ENCODE results near the gene BLMH. TPM values are rescaled to one million over a fixed set of nuclear protein-coding genes. Genes with fewer than 3 reads are reported as not detected.

The BLMH gene
- total RNA-seq, 1 experiment from 2014 or later = 51.2 TPM

DNA sequence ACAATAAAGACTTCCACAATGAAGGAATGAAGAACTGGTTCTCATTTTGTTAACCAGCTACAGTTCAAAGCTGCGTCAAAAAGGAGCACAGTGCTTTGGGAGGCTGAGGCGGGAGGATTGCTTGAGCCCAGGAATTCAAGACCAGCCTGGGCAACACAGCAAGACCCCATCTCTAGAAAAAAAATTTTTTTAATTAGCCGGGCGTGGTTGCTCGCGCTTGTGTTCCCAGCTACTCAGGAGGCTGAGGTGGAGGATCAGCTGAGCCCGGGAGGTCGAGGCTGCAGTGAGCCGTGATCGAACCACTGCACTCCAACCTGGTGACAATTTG lies 55.5 kb downstream of the BLMH start:
- Histone ChIP-seq H3K27me3 (ENCODE audit: insufficient read depth, low read length) (peaks cover 24% of the 10 kb centered on the region; the same call in 1 of the 2 replicates), H4K20me1 (ENCODE audit: insufficient read depth) (no peaks in the 10 kb centered on the region), H3K79me2 (ENCODE audit: insufficient read depth, low read length) (no peaks in the 10 kb centered on the region), H3K9ac (ENCODE audit: low read length) (no peak overlapping the region), H3K4me1 (ENCODE audit: control insufficient read depth in 1 of 2, insufficient read depth in 2 of 2, low read length in 2 of 2) (peaks cover 0 to 3% of the 10 kb centered on the region in 2 experiments; a peak in 1 of 4 replicates), H3K9me3 (ENCODE audit: control insufficient read depth in 1 of 2, insufficient read depth in 1 of 2, low read depth in 1 of 2, low read length in 2 of 2) (peaks cover 0 to 3% of the 10 kb centered on the region in 2 experiments; a peak in 1 of 4 replicates), H3K4me2 (ENCODE audit: low read length) (no peak overlapping the region), H3K27ac (ENCODE audit: low read depth, low read length) (no peak overlapping the region), H3K9me2 (ENCODE audit: insufficient read depth) (no peaks in the 10 kb centered on the region), H2AFZ (ENCODE audit: low read depth, low read length, poor library complexity, severe bottlenecking) (peak overlapping the region; percentile 89), H3K36me3 (ENCODE audit: control insufficient read depth in 1 of 2, insufficient read depth in 2 of 2, low read length in 2 of 2) (no peaks in the 10 kb centered on the region), H3K4me3 (replicated peaks in 1 of 2; ENCODE audit: low read depth in 1 of 2, low read length in 2 of 2) (no peak overlapping the region)
- no peak for TF ChIP-seq POLR2AphosphoS5 (IDR thresholded peaks at IDR 0.05; ENCODE audit: low read depth, low read length)
- TF ChIP-seq, protein P1, sequence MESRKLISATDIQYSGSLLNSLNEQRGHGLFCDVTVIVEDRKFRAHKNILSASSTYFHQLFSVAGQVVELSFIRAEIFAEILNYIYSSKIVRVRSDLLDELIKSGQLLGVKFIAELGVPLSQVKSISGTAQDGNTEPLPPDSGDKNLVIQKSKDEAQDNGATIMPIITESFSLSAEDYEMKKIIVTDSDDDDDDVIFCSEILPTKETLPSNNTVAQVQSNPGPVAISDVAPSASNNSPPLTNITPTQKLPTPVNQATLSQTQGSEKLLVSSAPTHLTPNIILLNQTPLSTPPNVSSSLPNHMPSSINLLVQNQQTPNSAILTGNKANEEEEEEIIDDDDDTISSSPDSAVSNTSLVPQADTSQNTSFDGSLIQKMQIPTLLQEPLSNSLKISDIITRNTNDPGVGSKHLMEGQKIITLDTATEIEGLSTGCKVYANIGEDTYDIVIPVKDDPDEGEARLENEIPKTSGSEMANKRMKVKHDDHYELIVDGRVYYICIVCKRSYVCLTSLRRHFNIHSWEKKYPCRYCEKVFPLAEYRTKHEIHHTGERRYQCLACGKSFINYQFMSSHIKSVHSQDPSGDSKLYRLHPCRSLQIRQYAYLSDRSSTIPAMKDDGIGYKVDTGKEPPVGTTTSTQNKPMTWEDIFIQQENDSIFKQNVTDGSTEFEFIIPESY (IDR thresholded peaks at IDR 0.05; ENCODE audit: extremely low read depth, insufficient replicate concordance, low read length) = no peak
- TF ChIP-seq, protein P2, sequence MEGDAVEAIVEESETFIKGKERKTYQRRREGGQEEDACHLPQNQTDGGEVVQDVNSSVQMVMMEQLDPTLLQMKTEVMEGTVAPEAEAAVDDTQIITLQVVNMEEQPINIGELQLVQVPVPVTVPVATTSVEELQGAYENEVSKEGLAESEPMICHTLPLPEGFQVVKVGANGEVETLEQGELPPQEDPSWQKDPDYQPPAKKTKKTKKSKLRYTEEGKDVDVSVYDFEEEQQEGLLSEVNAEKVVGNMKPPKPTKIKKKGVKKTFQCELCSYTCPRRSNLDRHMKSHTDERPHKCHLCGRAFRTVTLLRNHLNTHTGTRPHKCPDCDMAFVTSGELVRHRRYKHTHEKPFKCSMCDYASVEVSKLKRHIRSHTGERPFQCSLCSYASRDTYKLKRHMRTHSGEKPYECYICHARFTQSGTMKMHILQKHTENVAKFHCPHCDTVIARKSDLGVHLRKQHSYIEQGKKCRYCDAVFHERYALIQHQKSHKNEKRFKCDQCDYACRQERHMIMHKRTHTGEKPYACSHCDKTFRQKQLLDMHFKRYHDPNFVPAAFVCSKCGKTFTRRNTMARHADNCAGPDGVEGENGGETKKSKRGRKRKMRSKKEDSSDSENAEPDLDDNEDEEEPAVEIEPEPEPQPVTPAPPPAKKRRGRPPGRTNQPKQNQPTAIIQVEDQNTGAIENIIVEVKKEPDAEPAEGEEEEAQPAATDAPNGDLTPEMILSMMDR (IDR thresholded peaks at IDR 0.05 in 2 of 3, conservative IDR thresholded peaks at IDR 0.05 in 1 of 3; ENCODE audit: borderline replicate concordance in 1 of 3, insufficient read depth in 1 of 3, low read depth in 2 of 3, low read length in 2 of 3) = no peak
- TF ChIP-seq, protein P3, sequence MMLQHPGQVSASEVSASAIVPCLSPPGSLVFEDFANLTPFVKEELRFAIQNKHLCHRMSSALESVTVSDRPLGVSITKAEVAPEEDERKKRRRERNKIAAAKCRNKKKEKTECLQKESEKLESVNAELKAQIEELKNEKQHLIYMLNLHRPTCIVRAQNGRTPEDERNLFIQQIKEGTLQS (IDR thresholded peaks at IDR 0.05) = no peak
- no peak for TF ChIP-seq YY1 (IDR thresholded peaks at IDR 0.05; ENCODE audit: extremely low read depth, insufficient replicate concordance, low read depth, low read length)
- no peak for TF ChIP-seq RAD21 (IDR thresholded peaks at IDR 0.05; ENCODE audit: low read depth)
- TF ChIP-seq CBX3 (IDR thresholded peaks at IDR 0.05; ENCODE audit: low read depth) = no peak
- TF ChIP-seq ELF1 (IDR thresholded peaks at IDR 0.05; ENCODE audit: borderline replicate concordance, low read depth) = no peak
- no peak for TF ChIP-seq JUND (IDR thresholded peaks at IDR 0.05)
- BruUV-seq (replicated peaks) = no TSS peak
- ChIA-PET POLR2A (no interaction called here), RAD21 (ENCODE audit: low non-redundant PET in 1 of 2, low total read pairs in 2 of 2, uncharacterized antibody in 2 of 2, unreplicated experiment in 2 of 2) (interaction anchor here in 1 of 2 experiments (0.8 kb wide), 1 partner anchor 110 kb away, joined by 3 read pairs; no protein-coding TSS in a partner anchor), CTCF (interaction anchor here (0.6 to 2.8 kb wide), 8 partner anchors 12 to 632 kb away, joined by 3 to 30 read pairs (median 4); no protein-coding TSS in a partner anchor)
- intact Hi-C loops (cut with micrococcal nuclease) = loop anchor here (1.0 kb wide), 1 partner anchor 132 kb away; no protein-coding TSS in a partner anchor
- ATAC-seq (no peak), DNase-seq (ENCODE audit: low read depth, low spot score) (no peak)
